Measurements from ENCODE around the gene CCDC40.

GRCh38 chr17:80009391-80010282, 26.8 kb upstream of the CCDC40 start:
- TF ChIP-seq POLR2A (IDR thresholded peaks at IDR 0.05) (no peak), CTCF (IDR thresholded peaks at IDR 0.05) (no peak)

Measured in stomach (tissue), 4 donors.